Adrenal gland (tissue), 12 donors: ENCODE data around the gene CUX1. TPM values are rescaled to one million over a fixed set of nuclear protein-coding genes. Genes with fewer than 3 reads are reported as not detected.

ENCODE experiments used
- DNase-seq, 7 donors: peaks; one replicate each; pipeline ENCODE4 v3.0.0-alpha.2; 2019 to 2020
- H3K27ac ChIP-seq, 5 donors: fragments of 200-600 bp; sonication (generic) in 4 of 5; 1 replicate in 3 of 5; 2 replicates in 2 of 5; pipeline versions ENCODE4 v1.5.1 to v1.8.0; 2016 to 2020; ENCODE audit warnings: mild to moderate bottlenecking in 1 of 5
- H3K27me3 ChIP-seq: fragments of 200-600 bp; 2 replicates; pipeline ENCODE4 v1.8.0; 2021
- H3K36me3 ChIP-seq, 2 donors: fragments of 200-600 bp; replicated peaks in 1 of 2; 1 replicate in 1 of 2; 2 replicates in 1 of 2; pipeline versions ENCODE4 v1.5.1 to v1.8.0; 2018 to 2022
- H3K4me1 ChIP-seq, 2 donors: fragments of 200-600 bp; replicated peaks in 1 of 2; 1 replicate in 1 of 2; 2 replicates in 1 of 2; pipeline versions ENCODE4 v1.5.1 to v1.8.0; 2018 to 2021
- H3K4me3 ChIP-seq, 4 donors: fragments of 200-600 bp; sonication (generic) in 3 of 4; one replicate each; pipeline ENCODE4 v1.5.1; 2016 to 2018
- H3K9me3 ChIP-seq, 3 donors: fragments of 200-600 bp; sonication (generic) in 1 of 3; replicated peaks in 1 of 3; 1 replicate in 2 of 3; 2 replicates in 1 of 3; pipeline versions ENCODE4 v1.5.1 to v1.8.0; 2016 to 2021
- POLR2A ChIP-seq, 2 donors: fragments of 450-650 bp; IDR thresholded peaks; one replicate each; pipeline ENCODE4 v1.6.1; 2017; ENCODE audit warnings: antibody characterized with exemption in 2 of 2, mild to moderate bottlenecking in 2 of 2, moderate library complexity in 1 of 2
- WGBS, 4 donors: extraction: QIAGEN DNeasy Blood & Tissue Kit in 2 of 4; methylation state at CpG; one replicate each; pipeline versions ENCODE4 v1.1.5 to v1.1.7; 2013 to 2017; 5-methylcytosine and 5-hydroxymethylcytosine counted together
- intact Hi-C, 2 donors: fragments of 100-400 bp; cut with DNase I; formaldehyde crosslinking; loops; one replicate each; pipeline versions ENCODE4 v1.14.1 to v1.15.0; 2022 to 2023
- polyA plus RNA-seq, 3 donors: library from polyadenylated mRNA; stranded (reverse); fragments of 200-250 nt in 2 of 3; fragments of 350-450 nt in 1 of 3; fragmentation: Illumina TruSeq in 1 of 3; extraction: RNeasy Lipid Tissue Mini Kit (QIAGEN cat#74804) in 1 of 3; gene quantifications; one replicate each; pipeline ENCODE4 v1.2.3, GENCODE V29; 2013 to 2014
- total RNA-seq, 9 donors: library from RNA; depleted of rRNA in 4 of 9; stranded (reverse); fragments of >200 nt in 4 of 9; fragments of 120-200 nt in 1 of 9; fragmentation: NEBNext Ultra II Directional in 1 of 9; extraction: Animal tissue kit (Norgen Biotek cat#: 25700) in 1 of 9; gene quantifications; one replicate each; pipeline versions ENCODE4 v1.1.0 to v1.2.4, GENCODE V29; 2013 to 2023
- TF ChIP-seq, protein P1 (sequence below), 6 experiments: fragments of 450-650 bp in 4 of 6; fragments of 200-600 bp in 2 of 6; sonication (generic) in 1 of 6; IDR thresholded peaks; 1 replicate in 5 of 6; 2 replicates in 1 of 6; pipeline versions ENCODE4 v1.5.1 to v1.8.0; 2016 to 2021; ENCODE audit warnings: antibody characterized with exemption in 6 of 6, mild to moderate bottlenecking in 2 of 6, moderate library complexity in 1 of 6
- donor health status: healthy with polysubstance abuse.
- donor health status: Bipolar disorder and iron deficiency.
- donor health status: DM: yes; HTN: yes; CAD: no.
- donor health status: DM: no; HTN: no; CAD: no.
- donor health status: DM: no; HTN: no; CAD: no.
- donor health status: DM: yes; HTN: yes; CAD: no.

Gene CUX1
- total and polyA plus RNA-seq, 12 donors: 17.2 to 72.6 (median 58.3) TPM

- no peak for DNase-seq
- intact Hi-C loops: no loop called here
- Histone ChIP-seq H3K4me1 (peaks cover 0 to 9% of the 10 kb centered on the region in 2 donors), H3K4me3 (no peak overlapping the region), H3K27ac (no peak overlapping the region), H3K9me3 (no peaks in the 10 kb centered on the region), H3K27me3 (no peaks in the 10 kb centered on the region), H3K36me3 (no peaks in the 10 kb centered on the region)
- TF ChIP-seq, protein P1, sequence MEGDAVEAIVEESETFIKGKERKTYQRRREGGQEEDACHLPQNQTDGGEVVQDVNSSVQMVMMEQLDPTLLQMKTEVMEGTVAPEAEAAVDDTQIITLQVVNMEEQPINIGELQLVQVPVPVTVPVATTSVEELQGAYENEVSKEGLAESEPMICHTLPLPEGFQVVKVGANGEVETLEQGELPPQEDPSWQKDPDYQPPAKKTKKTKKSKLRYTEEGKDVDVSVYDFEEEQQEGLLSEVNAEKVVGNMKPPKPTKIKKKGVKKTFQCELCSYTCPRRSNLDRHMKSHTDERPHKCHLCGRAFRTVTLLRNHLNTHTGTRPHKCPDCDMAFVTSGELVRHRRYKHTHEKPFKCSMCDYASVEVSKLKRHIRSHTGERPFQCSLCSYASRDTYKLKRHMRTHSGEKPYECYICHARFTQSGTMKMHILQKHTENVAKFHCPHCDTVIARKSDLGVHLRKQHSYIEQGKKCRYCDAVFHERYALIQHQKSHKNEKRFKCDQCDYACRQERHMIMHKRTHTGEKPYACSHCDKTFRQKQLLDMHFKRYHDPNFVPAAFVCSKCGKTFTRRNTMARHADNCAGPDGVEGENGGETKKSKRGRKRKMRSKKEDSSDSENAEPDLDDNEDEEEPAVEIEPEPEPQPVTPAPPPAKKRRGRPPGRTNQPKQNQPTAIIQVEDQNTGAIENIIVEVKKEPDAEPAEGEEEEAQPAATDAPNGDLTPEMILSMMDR (IDR thresholded peaks at IDR 0.05): no peak
- TF ChIP-seq POLR2A (IDR thresholded peaks at IDR 0.05): no peak
- 94 to 97% (median 95%) methylated on average over 17 of the region's 17 CpGs for WGBS, 4 donors
Observed at GRCh38 chr7:101905203-101905865, 87.9 kb downstream of the CUX1 start.

- no peaks in the 10 kb centered on the region for H3K9me3 ChIP-seq
- H3K4me1 ChIP-seq: peaks cover 0 to 6% of the 10 kb centered on the region in 2 donors
- WGBS, 4 donors: 93 to 97% (median 95%) methylated on average over 12 to 18 of the region's 18 CpGs
- H3K27ac ChIP-seq: no peak overlapping the region
- no peaks in the 10 kb centered on the region for H3K27me3 ChIP-seq
- no peak overlapping the region for H3K4me3 ChIP-seq
- intact Hi-C loops: no loop called here
- H3K36me3 ChIP-seq: no peaks in the 10 kb centered on the region
- no peak for DNase-seq
- no peak for TF ChIP-seq POLR2A (IDR thresholded peaks at IDR 0.05)
- TF ChIP-seq, protein P1 (IDR thresholded peaks at IDR 0.05): no peak
Observed at GRCh38 chr7:101906291-101907240, 89.1 kb downstream of the CUX1 start.

DNA sequence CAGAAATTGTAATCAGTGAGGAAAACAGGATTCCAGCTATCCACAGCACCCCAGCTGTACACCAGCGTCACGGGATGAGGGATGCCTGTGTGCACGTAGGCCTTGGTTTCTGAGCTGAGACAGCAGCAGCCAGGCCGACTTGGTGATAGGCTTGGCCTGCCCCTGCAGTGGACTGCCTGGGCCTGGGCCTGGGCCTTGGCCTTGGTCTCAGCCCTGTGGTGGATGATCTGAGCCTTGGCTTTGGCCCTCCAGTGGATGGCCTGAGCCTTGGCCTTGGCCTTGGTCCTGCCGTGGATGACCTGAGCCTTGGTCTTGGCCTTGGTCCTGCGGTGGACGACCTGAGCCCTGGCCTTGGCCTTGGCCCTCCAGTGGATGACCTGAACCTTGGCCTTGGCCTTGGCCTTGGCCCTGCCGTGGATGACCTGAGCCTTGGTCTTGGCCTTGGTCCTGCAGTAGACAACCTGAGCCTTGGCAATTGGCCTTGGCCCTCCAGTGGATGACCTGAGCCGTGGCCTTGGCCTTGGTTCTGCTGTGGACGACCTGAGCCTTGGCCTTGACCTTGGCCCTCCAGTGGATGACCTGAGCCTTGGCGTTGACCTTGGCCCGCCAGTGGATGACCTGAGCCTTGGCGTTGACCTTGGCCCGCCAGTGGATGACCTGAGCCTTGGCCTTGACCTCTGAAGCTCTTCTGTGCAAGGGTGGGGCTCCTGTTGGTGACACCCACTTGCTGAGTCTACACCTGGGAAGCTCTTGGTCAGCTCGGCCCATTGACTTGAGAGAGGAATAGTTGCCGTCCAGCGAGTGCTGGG is 93.8 kb downstream of the CUX1 start:
- intact Hi-C loops: no loop called here
- no peaks in the 10 kb centered on the region for H3K4me1 ChIP-seq
- peak in 1 of 7 donors; percentile 20 for DNase-seq
- H3K27ac ChIP-seq: peak overlapping the region in 2 of 5 donors; percentile 5 to 60
- H3K9me3 ChIP-seq: no peaks in the 10 kb centered on the region
- H3K36me3 ChIP-seq: peaks cover 0 to under 1% of the 10 kb centered on the region in 2 donors
- WGBS, 4 donors: 40 to 73% (median 68%) methylated on average over 8 to 17 of the region's 17 CpGs
- no peak overlapping the region for H3K4me3 ChIP-seq
- no peaks in the 10 kb centered on the region for H3K27me3 ChIP-seq
- TF ChIP-seq, protein P1 (IDR thresholded peaks at IDR 0.05): no peak
- no peak for TF ChIP-seq POLR2A (IDR thresholded peaks at IDR 0.05)
